ENCODE results near the gene MDFIC2. TPM values are rescaled to one million over a fixed set of nuclear protein-coding genes. Genes with fewer than 3 reads are reported as not detected.

The MDFIC2 gene
- total RNA-seq (2014; rRNA removed; shearing (Covaris generic)) (not detected in 2 replicates), total RNA-seq (2022) (not detected in 2 replicates), Bru-seq, nascent RNA (not detected), BruChase-seq, experiment 1, labeled RNA remaining after a 6-hour chase (percentile 2 among the genes with signal in this experiment), BruChase-seq, experiment 2, labeled RNA remaining after a 2-hour chase (not detected)
- long read RNA-seq = 0 reads

DNA sequence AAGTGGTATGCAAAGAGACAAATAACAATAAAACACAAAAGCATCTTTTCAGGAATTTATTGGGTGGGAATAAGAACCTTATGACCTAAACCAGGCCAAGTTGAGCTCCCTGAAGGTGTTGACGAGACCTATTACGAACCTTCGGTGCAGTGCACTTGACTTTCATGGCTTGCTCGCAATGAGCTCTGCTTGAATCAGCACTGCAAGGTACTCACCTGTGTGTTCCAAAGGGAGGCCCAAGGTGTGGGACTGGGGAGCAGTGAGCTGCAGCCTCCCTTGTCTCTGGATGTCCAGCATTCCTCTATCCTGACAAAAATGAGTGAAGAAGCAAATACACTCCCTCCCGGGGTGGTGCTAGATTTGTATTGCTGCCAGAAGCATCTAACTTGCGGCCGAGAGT, at the start of gene MDFIC2:
Gene MDFIC2, minus strand, starts transcription at position 303 of the 400 bp plus-strand sequence. CDS start 665 bp downstream, outside the sequence.
- H3K79me2 ChIP-seq (ENCODE audit: insufficient read depth, low read depth, low read length) = no peaks in the 10 kb centered on the region
- TF ChIP-seq, protein P1, sequence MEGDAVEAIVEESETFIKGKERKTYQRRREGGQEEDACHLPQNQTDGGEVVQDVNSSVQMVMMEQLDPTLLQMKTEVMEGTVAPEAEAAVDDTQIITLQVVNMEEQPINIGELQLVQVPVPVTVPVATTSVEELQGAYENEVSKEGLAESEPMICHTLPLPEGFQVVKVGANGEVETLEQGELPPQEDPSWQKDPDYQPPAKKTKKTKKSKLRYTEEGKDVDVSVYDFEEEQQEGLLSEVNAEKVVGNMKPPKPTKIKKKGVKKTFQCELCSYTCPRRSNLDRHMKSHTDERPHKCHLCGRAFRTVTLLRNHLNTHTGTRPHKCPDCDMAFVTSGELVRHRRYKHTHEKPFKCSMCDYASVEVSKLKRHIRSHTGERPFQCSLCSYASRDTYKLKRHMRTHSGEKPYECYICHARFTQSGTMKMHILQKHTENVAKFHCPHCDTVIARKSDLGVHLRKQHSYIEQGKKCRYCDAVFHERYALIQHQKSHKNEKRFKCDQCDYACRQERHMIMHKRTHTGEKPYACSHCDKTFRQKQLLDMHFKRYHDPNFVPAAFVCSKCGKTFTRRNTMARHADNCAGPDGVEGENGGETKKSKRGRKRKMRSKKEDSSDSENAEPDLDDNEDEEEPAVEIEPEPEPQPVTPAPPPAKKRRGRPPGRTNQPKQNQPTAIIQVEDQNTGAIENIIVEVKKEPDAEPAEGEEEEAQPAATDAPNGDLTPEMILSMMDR (conservative IDR thresholded peaks at IDR 0.05; ENCODE audit: low read length) = no peak
- no peak for TF ChIP-seq EZH2phosphoT487 (IDR thresholded peaks at IDR 0.05; ENCODE audit: borderline replicate concordance, low read depth, low read length)
- H2AFZ ChIP-seq (ENCODE audit: low read length) = no peak within 1 kb of the TSS
- intact Hi-C loops (cut with micrococcal nuclease; ENCODE audit: unreplicated experiment) = no loop called here
- no peaks in the 10 kb centered on the region for H3K9me3 ChIP-seq (ENCODE audit: low read length)
- no peak within 1 kb of the TSS for H3K4me3 ChIP-seq (ENCODE audit: low read depth, low read length, poor library complexity, severe bottlenecking)
- no peaks in the 10 kb centered on the region for H3K4me1 ChIP-seq (ENCODE audit: insufficient read depth, low read length, poor library complexity, severe bottlenecking)
- BruUV-seq (replicated peaks) = no TSS peak
- H3K4me2 ChIP-seq (ENCODE audit: low read length) = no peak within 1 kb of the TSS
- no peaks in the 10 kb centered on the region for H3K36me3 ChIP-seq (ENCODE audit: insufficient read depth, low read length)
- DNase-seq (ENCODE audit: low spot score) = no peak
- no peak within 1 kb of the TSS for H3K27ac ChIP-seq (ENCODE audit: low read depth, low read length, poor library complexity, severe bottlenecking)
- ChIA-PET POLR2A (interaction anchor here (0.7 to 1.0 kb wide), 2 partner anchors 9 to 236 kb away, joined by 3 read pairs; no protein-coding TSS in a partner anchor), CTCF (ENCODE audit: unreplicated experiment) (interaction anchor here (0.6 kb wide), 1 partner anchor 196 kb away, joined by 3 read pairs; no protein-coding TSS in a partner anchor)
- H3K9me2 ChIP-seq (ENCODE audit: insufficient read depth, low read length) = no peaks in the 10 kb centered on the region
- no peaks in the 10 kb centered on the region for H4K20me1 ChIP-seq (ENCODE audit: insufficient read depth, low read length)

DNA sequence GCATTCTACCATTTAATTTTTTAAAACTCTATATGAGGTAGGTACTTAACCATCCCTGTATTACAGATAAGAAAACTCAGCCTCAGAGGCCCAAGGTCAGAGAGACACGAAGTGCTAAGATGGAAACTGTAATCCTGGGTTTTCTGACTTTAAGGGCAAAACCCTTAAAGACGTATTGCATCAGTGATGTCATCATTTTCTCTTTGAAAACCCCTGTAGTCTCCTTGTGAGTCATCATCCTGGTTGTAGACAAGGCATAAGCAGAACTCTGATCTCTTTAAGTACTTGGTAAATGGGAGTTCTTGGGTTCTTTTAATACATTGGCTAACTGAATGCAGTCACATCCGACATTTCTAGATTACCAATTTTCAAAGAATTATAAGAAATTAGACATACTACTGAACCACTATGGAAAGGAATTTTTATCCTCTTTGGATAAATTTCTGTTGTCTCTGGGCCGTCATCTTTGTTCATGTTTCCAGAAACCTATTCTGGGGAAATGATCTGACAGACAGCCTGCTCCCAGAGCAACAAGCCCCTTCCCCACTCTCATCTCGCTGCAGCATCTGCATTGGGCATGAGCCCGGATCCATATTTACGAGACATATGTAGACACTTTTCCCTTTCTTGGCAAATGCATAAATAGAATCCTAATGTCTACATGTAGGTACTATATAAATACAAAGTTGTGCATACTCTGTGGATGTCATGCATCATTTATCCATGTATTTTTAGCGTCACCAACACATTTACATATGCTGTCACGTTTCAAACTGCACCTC, 48.7 kb upstream of the MDFIC2 start:
- no peak overlapping the region for H3K4me3 ChIP-seq (ENCODE audit: low read depth, low read length, poor library complexity, severe bottlenecking)
- H3K4me1 ChIP-seq (ENCODE audit: insufficient read depth, low read length, poor library complexity, severe bottlenecking) = no peaks in the 10 kb centered on the region
- CTCF ChIA-PET (ENCODE audit: unreplicated experiment) = no interaction called here
- POLR2A ChIA-PET = no interaction called here
- H2AFZ ChIP-seq (ENCODE audit: low read length) = no peak overlapping the region
- TF ChIP-seq, protein P1 (conservative IDR thresholded peaks at IDR 0.05; ENCODE audit: low read length) = no peak
- TF ChIP-seq EZH2phosphoT487 (IDR thresholded peaks at IDR 0.05; ENCODE audit: borderline replicate concordance, low read depth, low read length) = no peak
- H3K27ac ChIP-seq (ENCODE audit: low read depth, low read length, poor library complexity, severe bottlenecking) = no peak overlapping the region
- no peaks in the 10 kb centered on the region for H3K9me2 ChIP-seq (ENCODE audit: insufficient read depth, low read length)
- H3K4me2 ChIP-seq (ENCODE audit: low read length) = no peak overlapping the region
- intact Hi-C loops (cut with micrococcal nuclease; ENCODE audit: unreplicated experiment) = no loop called here
- no peaks in the 10 kb centered on the region for H3K9me3 ChIP-seq (ENCODE audit: low read length)
- H4K20me1 ChIP-seq (ENCODE audit: insufficient read depth, low read length) = no peaks in the 10 kb centered on the region
- H3K79me2 ChIP-seq (ENCODE audit: insufficient read depth, low read depth, low read length) = no peaks in the 10 kb centered on the region
- no peaks in the 10 kb centered on the region for H3K36me3 ChIP-seq (ENCODE audit: insufficient read depth, low read length)
- no peak for DNase-seq (ENCODE audit: low spot score)
- BruUV-seq (replicated peaks) = no TSS peak

DNA sequence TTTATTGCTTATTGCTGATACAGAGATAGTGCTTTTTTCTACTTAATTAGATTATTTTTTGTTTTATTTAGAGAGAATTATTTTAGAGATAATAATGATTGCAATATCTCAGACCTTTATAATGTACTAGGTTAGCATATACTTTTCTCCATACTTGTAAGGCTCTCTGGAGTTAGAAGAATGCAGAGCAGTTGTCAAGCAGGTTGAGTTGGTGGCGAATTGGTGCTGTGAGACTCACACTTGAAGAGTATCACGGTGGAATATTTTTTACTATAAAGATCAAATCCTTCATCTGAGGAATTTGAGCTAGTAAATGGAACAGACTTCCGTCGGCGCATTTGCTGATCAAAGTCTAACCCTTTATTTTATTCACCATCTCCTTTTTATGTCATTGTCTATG, 47.3 kb upstream of the MDFIC2 start:
- intact Hi-C loops (cut with micrococcal nuclease; ENCODE audit: unreplicated experiment) = loop anchor here (5.0 to 10.0 kb wide), 2 partner anchors 112 to 295 kb away; no protein-coding TSS in a partner anchor
- POLR2A ChIA-PET = no interaction called here
- no peaks in the 10 kb centered on the region for H3K9me3 ChIP-seq (ENCODE audit: low read length)

More for the DNA sequence above, 47.3 kb upstream of the MDFIC2 start:
- Histone ChIP-seq H4K20me1 (ENCODE audit: insufficient read depth, low read length) (no peaks in the 10 kb centered on the region), H3K79me2 (ENCODE audit: insufficient read depth, low read depth, low read length) (no peaks in the 10 kb centered on the region), H3K4me1 (ENCODE audit: insufficient read depth, low read length, poor library complexity, severe bottlenecking) (no peaks in the 10 kb centered on the region), H3K9me2 (ENCODE audit: insufficient read depth, low read length) (no peaks in the 10 kb centered on the region), H3K27ac (ENCODE audit: low read depth, low read length, poor library complexity, severe bottlenecking) (no peak overlapping the region), H2AFZ (ENCODE audit: low read length) (no peak overlapping the region), H3K4me3 (ENCODE audit: low read depth, low read length, poor library complexity, severe bottlenecking) (no peak overlapping the region), H3K36me3 (ENCODE audit: insufficient read depth, low read length) (no peaks in the 10 kb centered on the region), H3K4me2 (ENCODE audit: low read length) (no peak overlapping the region)
- DNase-seq (ENCODE audit: low spot score) = no peak
- no TSS peak for BruUV-seq (replicated peaks)
- TF ChIP-seq EZH2phosphoT487 (IDR thresholded peaks at IDR 0.05; ENCODE audit: borderline replicate concordance, low read depth, low read length) = no peak
- CTCF ChIA-PET (ENCODE audit: unreplicated experiment) = no interaction called here

All from OCI-LY7 (cell line).